ENCODE measurements around the gene SPAG16. TPM values are rescaled to one million over a fixed set of nuclear protein-coding genes. Genes with fewer than 3 reads are reported as not detected.

Gene SPAG16
- total RNA-seq, 4 donors from 2014 or later: 5.0 to 73.8 (median 21.6) TPM

DNA sequence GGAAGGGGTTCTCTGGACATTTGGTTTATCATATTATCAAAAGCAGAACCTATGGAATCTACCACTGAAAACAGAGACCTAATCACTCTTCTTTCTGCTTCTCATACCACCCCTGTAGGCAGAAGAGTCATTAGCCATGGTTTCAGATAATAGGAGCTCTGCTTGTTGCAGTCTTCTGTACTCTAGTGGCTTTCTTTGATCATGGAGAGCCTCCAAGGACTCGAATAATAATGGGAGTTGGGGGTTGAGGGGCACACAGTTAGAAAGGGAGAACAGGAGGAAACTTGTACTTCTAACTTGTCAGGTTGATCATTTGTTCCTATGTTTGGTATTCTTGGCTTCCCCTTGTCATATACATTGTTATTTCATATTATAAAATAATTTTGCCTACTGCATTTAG lies 1074.2 kb downstream of the SPAG16 start:
- Histone ChIP-seq H3K9me3 (no peaks in the 10 kb centered on the region), H3K4me3 (no peak overlapping the region), H3K27me3 (no peaks in the 10 kb centered on the region), H3K4me1 (no peaks in the 10 kb centered on the region), H3K27ac (no peak overlapping the region), H3K36me3 (no peaks in the 10 kb centered on the region)
- DNase-seq: no peak
- TF ChIP-seq POLR2A (IDR thresholded peaks at IDR 0.05): no peak
- TF ChIP-seq, protein P1, sequence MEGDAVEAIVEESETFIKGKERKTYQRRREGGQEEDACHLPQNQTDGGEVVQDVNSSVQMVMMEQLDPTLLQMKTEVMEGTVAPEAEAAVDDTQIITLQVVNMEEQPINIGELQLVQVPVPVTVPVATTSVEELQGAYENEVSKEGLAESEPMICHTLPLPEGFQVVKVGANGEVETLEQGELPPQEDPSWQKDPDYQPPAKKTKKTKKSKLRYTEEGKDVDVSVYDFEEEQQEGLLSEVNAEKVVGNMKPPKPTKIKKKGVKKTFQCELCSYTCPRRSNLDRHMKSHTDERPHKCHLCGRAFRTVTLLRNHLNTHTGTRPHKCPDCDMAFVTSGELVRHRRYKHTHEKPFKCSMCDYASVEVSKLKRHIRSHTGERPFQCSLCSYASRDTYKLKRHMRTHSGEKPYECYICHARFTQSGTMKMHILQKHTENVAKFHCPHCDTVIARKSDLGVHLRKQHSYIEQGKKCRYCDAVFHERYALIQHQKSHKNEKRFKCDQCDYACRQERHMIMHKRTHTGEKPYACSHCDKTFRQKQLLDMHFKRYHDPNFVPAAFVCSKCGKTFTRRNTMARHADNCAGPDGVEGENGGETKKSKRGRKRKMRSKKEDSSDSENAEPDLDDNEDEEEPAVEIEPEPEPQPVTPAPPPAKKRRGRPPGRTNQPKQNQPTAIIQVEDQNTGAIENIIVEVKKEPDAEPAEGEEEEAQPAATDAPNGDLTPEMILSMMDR (IDR thresholded peaks at IDR 0.05): no peak
- intact Hi-C loops (cut with DNase I; ENCODE audit: low total_unique reads): no loop called here

DNA sequence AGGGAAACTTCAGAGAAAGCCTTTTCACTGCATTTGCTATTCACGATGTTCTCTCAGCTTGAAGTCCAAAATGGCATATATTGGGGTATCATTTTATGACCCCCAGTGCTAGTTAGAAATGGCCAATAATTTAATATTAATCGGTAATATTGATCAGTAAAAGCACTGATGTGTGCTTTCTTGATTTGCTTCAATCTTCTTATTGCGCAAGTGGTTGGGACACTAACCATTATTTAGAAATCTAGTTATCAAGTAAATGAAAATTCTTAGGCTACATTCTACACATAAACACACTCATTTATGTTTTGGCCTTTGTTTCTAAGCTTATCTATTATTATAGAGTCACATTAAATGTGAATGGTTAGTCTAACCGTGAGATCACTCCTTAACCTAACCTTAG lies 1076.9 kb downstream of the SPAG16 start:
- Histone ChIP-seq H3K27me3 (no peaks in the 10 kb centered on the region), H3K4me3 (no peak overlapping the region), H3K9me3 (no peaks in the 10 kb centered on the region), H3K36me3 (no peaks in the 10 kb centered on the region), H3K4me1 (no peaks in the 10 kb centered on the region), H3K27ac (no peak overlapping the region)
- TF ChIP-seq, protein P1 (IDR thresholded peaks at IDR 0.05): no peak
- no peak for TF ChIP-seq POLR2A (IDR thresholded peaks at IDR 0.05)
- intact Hi-C loops (cut with DNase I; ENCODE audit: low total_unique reads): no loop called here
- no peak for DNase-seq

DNA sequence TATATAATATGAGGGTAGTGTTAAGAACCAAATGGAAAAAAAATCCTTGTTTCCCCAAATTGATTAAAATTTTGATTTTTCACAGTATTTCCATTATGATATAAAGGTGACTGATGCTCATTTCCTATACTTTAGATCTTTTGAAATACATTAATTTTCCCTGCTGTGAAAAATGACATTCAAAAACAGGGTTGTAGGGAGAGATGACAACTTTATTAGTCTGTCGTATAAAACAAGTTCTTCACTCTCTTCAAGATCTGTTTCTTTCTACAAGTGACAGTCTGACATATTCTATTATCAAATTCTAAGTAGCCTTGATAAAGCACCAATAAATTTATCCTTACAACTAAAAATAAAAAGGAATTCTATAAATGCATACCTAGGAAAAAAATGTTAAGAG lies 1081.3 kb downstream of the SPAG16 start:
- DNase-seq: no peak
- H3K4me3 ChIP-seq: no peak overlapping the region
- intact Hi-C loops (cut with DNase I; ENCODE audit: low total_unique reads): no loop called here
- no peaks in the 10 kb centered on the region for H3K36me3 ChIP-seq
- no peaks in the 10 kb centered on the region for H3K4me1 ChIP-seq
- H3K27me3 ChIP-seq: no peaks in the 10 kb centered on the region
- H3K27ac ChIP-seq: no peak overlapping the region
- TF ChIP-seq, protein P1 (IDR thresholded peaks at IDR 0.05): no peak
- TF ChIP-seq POLR2A (IDR thresholded peaks at IDR 0.05): no peak
- no peaks in the 10 kb centered on the region for H3K9me3 ChIP-seq

DNA sequence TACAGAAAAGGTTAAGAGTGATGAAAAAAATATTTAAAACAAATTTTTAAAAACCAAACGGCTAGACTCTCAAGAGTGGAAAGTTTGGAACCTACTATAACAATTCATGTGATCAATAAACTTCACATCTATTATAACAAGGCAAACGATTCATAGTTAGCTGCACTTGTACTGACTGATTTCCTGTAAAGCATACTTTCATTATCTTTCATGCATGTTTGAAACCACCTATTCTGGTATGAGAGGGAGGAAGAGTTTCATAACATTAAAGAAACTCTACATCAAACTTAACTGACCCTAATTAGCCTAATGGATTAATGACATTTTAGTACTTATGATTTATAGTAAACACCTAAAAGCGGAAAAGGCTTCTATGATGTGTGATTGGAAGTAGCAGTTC lies 1082.9 kb downstream of the SPAG16 start:
- TF ChIP-seq POLR2A (IDR thresholded peaks at IDR 0.05): no peak
- TF ChIP-seq, protein P1 (IDR thresholded peaks at IDR 0.05): no peak

DNA sequence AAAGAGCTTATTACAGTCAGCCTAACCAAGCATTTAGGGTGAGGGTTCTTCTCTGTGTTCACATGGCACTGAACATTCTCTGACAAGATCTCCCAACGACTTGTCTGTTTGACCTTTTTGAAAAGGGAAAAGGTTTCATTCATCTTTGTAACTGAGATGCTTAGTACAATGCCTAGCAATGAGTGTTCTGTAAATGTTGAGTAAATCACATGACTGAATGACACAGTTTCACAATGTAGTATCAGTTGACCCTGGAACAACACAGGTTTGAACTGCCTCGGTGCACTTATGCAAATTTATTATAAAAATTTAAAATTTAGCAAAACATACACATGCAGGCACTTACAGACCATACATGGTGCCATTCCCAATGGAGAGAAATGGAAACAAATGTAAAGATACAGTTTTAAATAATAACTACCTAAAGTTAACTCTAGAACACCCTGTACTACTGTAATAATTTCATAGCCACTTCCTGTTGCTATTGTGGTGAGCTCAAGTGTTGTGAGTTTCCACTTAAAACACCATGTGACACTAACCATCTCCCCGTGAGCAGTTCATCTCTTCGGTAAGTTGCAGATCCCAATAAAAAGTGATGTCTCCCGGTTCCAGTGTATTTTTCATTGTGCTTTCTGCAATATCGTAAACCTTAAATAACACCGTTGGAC lies 1092.5 kb downstream of the SPAG16 start:
- H3K4me3 ChIP-seq: no peak overlapping the region
- H3K9me3 ChIP-seq: no peaks in the 10 kb centered on the region
- DNase-seq: no peak
- H3K27ac ChIP-seq: no peak overlapping the region
- H3K27me3 ChIP-seq: no peaks in the 10 kb centered on the region
- no peaks in the 10 kb centered on the region for H3K4me1 ChIP-seq
- no peak for TF ChIP-seq POLR2A (IDR thresholded peaks at IDR 0.05)
- TF ChIP-seq, protein P1 (IDR thresholded peaks at IDR 0.05): no peak
- intact Hi-C loops (cut with DNase I; ENCODE audit: low total_unique reads): no loop called here
- H3K36me3 ChIP-seq: no peaks in the 10 kb centered on the region

More for the DNA sequence above, 1082.9 kb downstream of the SPAG16 start:
- Histone ChIP-seq H3K27me3 (no peaks in the 10 kb centered on the region), H3K27ac (no peak overlapping the region), H3K36me3 (no peaks in the 10 kb centered on the region), H3K4me1 (no peaks in the 10 kb centered on the region), H3K9me3 (no peaks in the 10 kb centered on the region), H3K4me3 (no peak overlapping the region)
- intact Hi-C loops (cut with DNase I; ENCODE audit: low total_unique reads): no loop called here
- DNase-seq: no peak
